GM19023 (cell line): Measurements from ENCODE around the gene CNKSR3.

Source experiments
- ATAC-seq: cut with Tn5 transposase; IDR thresholded peaks from one replicate; pipeline ENCODE4 v1.9.1; 2021; ENCODE audit warnings: mild to moderate bottlenecking, moderate library complexity; ENCODE audit not compliant: unreplicated experiment

CNKSR3 gene

DNA sequence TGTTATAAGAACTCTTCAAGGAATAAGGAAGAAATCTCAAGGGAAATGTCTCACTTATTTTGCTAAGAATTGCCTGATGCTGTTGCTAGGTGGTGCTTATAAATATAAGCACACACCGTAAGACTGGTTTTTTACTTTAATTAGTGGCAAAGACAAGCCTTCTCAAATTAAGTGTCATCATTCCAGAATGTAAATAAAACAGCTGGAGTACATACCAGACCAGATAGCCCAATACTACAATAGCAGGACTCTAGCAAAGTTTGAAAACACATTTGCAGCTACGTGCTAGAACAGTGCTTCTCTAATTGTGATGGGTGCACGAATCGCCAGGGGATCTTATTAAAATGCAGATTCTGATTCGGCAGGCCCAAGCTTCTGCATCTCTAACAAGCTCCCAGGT, 6.8 kb downstream of the CNKSR3 start:
- no peak for ATAC-seq

- ATAC-seq = no peak
Measured at GRCh38 chr6:154502553-154502952, 7.9 kb downstream of the CNKSR3 start.

DNA sequence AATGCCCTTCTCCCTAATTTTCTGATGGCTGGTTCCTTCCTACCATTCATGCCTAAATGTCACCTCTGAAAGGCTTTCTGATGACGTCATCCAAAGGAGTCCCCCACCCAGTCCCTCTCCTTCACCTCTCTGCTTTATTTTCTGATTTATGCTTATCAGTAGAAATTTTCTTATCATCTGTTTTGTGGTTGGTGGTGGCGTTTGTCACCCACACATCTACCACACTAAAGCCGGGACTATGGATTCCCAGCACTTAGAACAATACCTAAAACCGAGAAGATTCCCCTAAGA, 9.0 kb downstream of the CNKSR3 start:
- no peak for ATAC-seq

DNA sequence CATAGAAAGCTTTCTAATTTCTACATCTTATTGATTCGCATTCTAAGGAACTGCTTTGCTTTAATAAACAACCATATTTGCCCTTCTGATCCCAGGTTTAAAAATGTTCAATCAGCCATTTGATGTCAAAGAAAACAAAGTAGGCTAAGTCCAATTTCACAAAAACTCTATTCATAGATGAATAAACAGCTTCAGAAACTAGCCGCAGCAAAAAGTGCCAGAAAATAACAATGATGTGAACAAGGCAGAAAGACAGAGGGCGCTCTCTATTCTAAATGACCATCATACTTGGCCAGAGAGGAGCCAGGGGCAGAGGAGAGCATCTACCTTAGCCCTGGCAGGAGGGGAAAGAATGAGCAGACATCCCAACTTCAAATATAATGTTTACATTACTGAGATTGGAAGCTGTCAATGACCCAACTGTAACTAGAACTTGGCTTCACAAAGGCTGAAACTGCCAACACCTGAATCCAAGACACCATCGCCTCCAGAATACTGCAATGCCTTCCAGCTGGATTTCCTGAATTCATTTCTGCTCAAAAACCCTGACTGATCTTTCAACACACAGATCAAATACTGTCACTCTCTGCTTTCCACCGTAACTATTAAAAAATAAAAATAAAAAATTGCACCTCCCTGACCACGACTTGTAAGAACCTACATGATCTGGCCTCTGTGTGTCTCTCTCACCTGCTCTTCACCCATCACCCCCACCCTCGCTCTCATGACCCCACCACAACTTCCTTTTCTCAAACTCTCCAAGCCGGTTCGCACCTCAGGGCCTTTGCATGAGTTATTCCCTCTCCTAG, 9.5 kb downstream of the CNKSR3 start:
- ATAC-seq = no peak

- ATAC-seq = no peak
Measured at GRCh38 chr6:154499855-154500589, 10.5 kb downstream of the CNKSR3 start.

- no peak for ATAC-seq
Measured at GRCh38 chr6:154498340-154498934, 12.0 kb downstream of the CNKSR3 start.

- ATAC-seq = no peak
Measured at GRCh38 chr6:154496793-154497517, 13.5 kb downstream of the CNKSR3 start.

DNA sequence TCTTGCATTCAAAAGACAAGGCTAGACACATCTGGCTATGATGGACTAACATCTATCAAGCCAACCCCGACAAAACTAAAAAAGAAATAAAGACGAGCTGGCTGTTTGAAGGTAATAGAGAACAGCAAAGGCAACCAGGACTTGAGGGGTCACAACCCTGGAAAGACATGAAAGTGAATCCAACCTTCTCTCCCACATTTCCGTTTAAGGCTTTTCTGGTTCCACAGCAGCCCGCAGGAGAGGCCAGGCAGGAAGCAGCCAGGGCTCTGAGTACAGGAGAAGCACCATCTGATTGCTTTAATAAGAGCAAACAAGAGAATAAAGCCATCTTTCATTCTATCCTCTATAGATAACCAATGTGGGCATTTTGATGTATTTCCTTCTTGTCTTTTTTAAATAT, 14.3 kb downstream of the CNKSR3 start:
- ATAC-seq = no peak

DNA sequence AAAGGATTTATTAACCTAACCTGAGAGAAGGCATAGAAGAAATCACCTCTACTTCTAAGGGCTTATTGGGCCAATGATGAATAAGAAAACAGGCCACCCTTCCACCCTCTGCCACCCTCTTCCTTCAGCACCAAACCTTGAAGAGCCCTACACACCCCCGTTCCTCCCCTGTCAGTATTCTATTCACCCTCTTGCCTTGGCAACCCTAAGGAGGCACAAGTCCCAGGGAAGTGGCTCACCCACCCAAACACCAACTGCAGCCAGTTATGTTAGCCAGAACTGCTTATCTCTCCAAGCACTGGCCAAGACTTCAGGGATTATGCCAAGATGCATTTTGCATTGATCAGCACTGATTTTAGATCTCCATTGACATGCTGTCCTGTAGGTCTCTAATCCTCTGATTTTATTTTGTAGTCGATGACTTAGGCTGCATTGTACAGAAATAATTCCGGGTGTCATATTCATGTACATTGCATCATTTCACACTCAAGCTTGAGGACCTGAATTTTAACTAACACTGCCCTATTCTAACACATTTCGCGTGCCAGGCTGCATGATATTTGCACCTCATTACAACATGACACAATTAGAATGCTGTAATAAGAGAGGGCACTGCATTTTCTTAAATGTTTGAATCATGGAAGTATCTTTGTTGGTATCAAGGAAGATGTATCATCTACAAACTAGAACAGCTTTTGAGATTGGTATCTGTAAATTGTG, 15.7 kb downstream of the CNKSR3 start:
- ATAC-seq = no peak

GRCh38 chr6:154491567-154492470, 18.7 kb downstream of the CNKSR3 start:
- ATAC-seq = no peak

GRCh38 chr6:154489822-154490221, 20.7 kb downstream of the CNKSR3 start:
- no peak for ATAC-seq

DNA sequence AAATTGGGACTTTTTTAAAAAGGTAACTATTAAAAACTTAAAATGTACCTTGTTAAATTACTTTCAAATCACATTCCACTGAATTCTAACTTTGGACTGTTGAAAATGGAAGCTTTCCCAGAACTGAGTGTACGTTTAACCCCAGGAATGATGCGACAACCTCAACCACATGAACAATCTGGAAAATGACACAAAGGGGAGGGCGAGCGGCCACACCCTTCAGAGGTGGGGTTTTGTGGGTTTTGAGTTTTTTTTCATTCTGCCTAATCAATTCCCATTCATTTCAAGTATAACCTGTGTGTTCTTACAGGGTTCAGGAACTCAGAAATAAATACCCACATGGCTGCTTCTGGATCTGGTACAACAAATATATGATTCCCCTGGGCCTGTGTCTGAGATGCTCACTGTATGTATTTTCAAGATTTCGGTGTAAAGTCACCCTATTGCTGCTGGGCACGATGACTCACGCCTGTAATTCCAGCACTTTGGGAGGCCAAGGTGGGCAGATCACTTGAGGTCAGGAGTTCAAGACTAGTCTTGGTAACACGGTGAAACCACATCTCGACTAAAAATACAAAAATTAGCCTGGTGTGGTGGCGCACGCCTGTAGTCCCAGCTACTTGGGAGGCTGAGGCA, 21.6 kb downstream of the CNKSR3 start:
- no peak for ATAC-seq

DNA sequence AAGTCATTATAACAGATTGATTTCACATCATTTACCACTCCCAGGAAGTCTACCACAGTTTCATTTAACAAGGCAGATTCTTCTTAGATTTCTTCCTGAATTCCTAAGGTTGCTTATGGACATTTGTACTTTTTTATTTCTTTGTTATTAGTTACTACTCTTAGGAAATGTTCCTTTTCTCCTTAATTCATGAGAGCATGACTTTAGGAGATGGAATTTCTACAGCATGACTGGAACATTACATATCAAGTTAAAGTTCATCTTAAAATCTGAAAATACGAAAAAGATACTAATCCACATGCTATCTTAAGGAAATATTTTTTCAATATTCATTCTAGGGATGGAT, 22.3 kb downstream of the CNKSR3 start:
- ATAC-seq = no peak

DNA sequence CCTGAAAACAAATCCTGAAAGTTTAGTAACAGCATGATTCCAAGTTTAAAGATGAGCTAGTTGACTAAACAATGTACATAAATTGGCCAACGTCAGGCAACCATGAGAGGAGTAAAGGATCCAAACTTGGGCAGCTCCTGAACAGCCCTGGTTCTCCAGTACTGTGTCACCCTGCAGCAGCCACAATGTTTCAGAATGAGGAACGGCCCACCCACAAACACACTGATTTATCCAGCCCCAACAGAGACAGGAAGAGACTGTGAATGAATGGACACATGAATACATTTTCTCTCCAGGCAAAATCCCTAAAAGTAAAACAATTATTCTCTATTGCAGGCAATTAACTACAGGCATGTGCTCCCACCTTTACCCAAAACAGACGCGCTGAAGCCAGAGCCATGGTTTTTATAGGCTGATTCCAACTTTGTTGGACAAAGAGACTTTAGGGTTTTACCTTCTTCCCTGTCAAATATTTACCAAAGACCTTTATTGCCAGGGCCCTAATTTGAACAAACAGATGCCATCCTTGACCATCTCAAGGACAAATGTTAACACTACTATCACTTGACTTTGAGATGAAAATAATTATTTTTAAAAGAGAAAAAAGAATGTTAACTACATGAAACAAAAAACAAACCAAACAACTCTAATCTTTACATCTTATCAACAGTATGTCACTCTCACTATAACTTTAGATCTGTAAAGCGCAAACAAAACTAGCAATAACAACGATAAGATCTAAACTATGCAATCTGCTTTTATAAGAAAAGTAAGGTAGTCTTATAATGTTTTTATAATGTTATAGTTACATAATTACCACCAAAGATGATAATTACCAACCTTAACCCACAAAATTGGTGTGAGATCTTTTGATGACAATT, 22.9 kb downstream of the CNKSR3 start:
- no peak for ATAC-seq

GRCh38 chr6:154485815-154486214, 24.7 kb downstream of the CNKSR3 start:
- no peak for ATAC-seq

DNA sequence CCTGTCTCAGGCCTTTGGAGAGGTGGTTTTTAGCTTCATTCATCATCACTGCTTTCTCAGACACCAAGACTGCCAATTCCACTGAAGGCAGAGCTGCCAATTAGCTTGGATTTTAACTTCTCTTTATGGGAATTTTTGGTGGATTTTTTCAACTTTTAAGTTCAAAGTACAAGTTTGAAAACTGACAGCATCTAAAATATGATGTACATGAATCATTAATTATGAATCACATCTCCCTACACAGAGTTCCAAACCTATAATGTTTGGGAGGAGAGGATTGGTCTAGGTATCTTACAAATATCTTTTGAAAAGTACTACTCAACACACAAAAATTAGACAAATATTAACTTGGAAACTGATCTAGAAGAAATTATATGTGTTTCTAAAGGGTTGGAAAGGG, 25.5 kb downstream of the CNKSR3 start:
- ATAC-seq = no peak

- ATAC-seq = no peak
Measured at GRCh38 chr6:154482858-154483257, 27.6 kb downstream of the CNKSR3 start.

GRCh38 chr6:154481521-154482013, 28.9 kb downstream of the CNKSR3 start:
- ATAC-seq = no peak
